ENCODE measurements around the gene FHIT. TPM values are rescaled to one million over a fixed set of nuclear protein-coding genes. Genes with fewer than 3 reads are reported as not detected.
"Not testable (repeated sequence)": the region's sequence is repeated elsewhere in the genome, so short reads cannot be mapped to it uniquely, and the experiment has no call there.

FHIT gene
- polyA plus RNA-seq, 3 donors, result 3.1 to 3.9 (median 3.3) TPM

DNA sequence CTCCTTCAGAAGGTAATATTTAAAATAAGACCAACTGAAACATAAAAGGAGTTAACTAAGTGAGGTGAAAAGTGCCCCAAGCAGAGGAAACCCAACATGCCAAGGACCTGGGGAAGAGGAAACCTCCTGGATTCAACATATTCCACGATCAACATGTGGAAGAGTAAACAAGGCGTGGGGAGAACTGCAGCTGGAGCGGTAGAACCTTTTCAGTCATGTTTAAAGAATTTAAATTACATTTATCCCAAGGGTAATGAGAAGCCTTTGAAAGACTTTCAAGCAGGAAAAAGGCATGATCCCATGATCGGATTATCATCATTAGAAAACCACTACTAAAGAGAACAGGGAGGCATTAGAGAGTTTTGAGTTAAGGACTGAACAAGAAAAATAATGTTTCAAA, 330.7 kb downstream of the FHIT start:
- 32 to 65% (median 51%) methylated on average over 4 of the region's 4 CpGs for WGBS, 3 donors
- H3K27ac ChIP-seq (ENCODE audit: low read depth, low read length), result no peak overlapping the region

DNA sequence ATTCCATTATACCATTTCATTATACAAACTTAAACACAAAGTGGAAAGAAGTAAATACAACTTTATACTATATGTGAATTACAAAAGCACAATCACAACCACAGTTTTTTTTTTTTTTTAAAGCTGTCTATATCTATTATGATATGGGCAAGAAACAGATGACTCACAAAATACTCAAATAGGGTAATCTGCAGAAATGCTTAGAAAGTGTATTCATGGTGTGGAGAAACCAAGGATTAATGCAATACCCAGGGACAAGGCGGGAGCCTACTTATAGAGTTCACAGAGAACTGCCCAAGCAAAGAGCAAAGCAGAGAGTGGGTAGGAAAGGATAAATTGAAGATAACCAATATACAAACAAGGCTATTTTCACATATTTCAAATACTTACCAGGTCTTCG, 332.0 kb downstream of the FHIT start:
- WGBS, 3 donors, result 84 to 97% (median 92%) methylated on average over 2 of the region's 2 CpGs

DNA sequence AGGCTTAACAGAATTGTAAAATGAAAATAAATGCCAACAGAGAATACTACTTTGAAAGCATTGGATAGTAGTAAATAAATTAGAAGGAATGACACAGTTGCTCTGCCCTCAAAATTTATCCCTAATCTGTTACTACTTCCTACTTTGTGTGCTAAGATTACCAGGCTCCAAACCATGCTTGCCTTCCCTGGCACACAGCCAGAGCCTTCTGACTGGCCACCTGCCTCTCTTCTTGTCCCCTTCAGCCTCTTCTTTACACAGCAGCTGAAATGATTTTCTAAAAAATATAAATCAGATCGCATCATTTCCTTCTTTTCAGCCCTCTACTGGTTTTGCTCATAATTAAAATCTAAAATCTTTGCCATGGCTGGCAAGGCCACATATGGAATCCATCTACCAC, 334.1 kb downstream of the FHIT start:
- WGBS, 3 donors, result 29 to 85% (median 60%) methylated on average over 1 of the region's 1 CpG

More for the DNA sequence above, 332.0 kb downstream of the FHIT start:
- H3K27ac ChIP-seq (ENCODE audit: low read depth, low read length), result no peak overlapping the region

DNA sequence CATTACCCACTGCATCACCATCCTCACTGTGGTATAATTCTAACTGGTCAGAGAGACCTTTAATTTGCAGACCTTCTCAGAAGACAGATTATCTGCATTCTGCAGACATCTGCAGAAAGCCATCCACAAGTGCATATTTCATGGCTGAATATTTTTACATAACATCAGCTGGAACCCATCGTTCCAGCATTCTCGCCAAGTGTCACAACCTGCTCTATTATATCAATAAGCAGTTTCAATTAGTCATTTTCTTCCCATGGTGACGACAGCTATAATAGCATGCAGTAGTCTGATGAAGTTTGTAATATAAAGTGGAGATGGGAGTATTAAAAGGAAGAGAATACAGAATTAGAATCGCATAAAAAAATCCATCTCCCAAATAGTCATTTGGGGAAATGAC, 334.7 kb downstream of the FHIT start:
- 59 to 74% (median 71%) methylated on average over 4 of the region's 4 CpGs for WGBS, 3 donors
- H3K27ac ChIP-seq (ENCODE audit: low read depth, low read length), result no peak overlapping the region

More for the DNA sequence above, 334.1 kb downstream of the FHIT start:
- no peak overlapping the region for H3K27ac ChIP-seq (ENCODE audit: low read depth, low read length)

DNA sequence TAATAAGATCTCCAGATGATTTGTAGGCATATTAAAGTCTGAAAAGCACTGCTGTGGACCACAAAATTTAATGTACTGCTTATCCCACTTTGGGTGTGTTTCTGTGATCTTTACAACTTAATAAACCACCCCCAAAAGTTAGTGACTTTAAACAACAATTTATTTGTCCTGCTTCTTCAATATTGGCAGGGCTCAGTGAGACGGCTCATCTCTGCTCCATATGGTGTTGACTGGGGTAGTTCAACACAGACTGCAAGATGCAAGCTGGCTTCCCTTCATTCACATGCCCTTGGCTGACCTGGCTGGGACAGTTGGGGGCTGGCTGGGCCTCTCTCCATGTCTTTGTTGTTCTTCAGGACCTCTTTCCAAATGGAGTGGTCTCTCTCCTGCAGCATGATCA, 337.8 kb downstream of the FHIT start:
- WGBS, 3 donors, result 96 to 98% (median 96%) methylated on average over 1 of the region's 1 CpG
- no peak overlapping the region for H3K27ac ChIP-seq (ENCODE audit: low read depth, low read length)

DNA sequence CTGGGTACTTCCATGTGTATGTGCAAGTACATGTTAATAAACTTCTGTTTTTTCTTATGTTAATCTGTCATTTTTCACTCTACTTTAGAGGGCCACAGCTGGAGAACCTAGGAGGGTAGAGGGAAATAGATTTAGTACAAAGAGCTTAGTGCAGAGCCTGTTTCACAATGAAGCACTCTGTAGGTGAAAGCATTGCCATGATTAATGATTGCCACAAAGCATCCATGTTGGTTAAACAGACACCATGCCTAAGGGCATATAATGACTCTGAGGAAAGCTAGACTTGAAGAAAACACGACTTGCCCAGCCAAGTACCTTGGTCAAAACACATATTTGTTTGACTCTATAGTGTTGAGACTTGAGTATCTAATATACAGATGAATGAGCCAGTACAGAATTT, 338.4 kb downstream of the FHIT start:
- H3K27ac ChIP-seq (ENCODE audit: low read depth, low read length), result no peak overlapping the region
- WGBS, 3 donors, result 64 to 69% (median 68%) methylated on average over 1 of the region's 1 CpG

DNA sequence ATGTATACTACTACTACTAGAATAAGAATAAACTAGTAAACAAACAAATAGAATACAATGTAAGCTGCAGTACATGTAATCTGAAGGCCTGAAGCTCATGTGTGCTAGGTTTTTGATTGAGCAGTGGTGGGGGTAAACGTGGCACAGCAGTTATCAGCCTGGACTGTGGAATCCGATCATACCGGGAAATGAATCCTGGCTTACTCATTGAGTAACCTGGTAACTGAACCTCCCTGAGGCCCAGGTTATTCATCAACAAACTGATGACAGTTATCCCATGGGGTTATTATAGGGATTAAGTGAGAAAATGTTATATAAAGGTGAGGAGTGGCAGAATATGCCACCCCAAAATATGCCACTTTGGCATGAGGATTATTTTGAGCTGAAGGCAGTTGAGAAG, 339.1 kb downstream of the FHIT start:
- no peak overlapping the region for H3K27ac ChIP-seq (ENCODE audit: low read depth, low read length)
- WGBS, 3 donors, result 90 to 97% (median 93%) methylated on average over 3 of the region's 3 CpGs

DNA sequence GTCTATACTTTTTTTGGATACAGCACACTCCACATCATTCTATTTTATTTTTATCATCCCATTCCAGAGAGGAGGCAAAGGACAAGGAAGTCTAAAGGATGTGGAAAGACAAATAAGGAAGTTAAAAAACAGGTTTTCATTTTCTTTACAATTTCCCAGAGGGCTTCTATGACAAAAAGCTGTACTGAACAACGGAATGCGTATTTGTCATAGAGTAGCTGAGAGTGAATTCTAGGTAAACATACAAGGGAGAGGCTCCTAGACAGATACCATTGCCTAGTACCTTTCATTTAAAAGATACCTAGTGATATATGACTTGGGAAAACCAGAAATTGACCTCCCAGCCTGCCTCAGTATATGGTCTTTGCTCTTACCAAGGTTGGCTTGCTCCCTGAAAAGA, 341.7 kb downstream of the FHIT start:
- 71 to 74% (median 74%) methylated on average over 2 of the region's 2 CpGs for WGBS, 3 donors

DNA sequence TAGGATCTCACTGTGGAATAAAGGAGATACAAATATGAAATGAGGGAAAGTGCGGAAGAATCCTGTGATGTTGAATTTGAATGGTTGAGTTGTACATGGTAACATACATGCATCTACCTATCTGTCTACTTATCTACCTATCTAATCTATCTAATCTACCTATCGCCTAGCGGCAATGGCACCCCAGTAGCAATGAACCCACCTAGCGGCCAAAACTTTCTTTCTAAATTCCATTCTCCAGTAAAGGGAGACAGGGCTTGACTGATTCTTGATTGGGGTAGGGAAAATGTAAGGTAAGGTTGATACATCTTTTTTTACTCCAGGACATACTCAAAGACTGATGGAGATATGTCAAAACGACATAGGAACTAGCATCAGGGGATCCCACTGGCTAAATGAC, 345.0 kb downstream of the FHIT start:
- H3K27ac ChIP-seq (ENCODE audit: low read depth, low read length), result no peak overlapping the region
- 90 to 93% (median 93%) methylated on average over 5 of the region's 5 CpGs for WGBS, 3 donors

More for the DNA sequence above, 341.7 kb downstream of the FHIT start:
- no peak overlapping the region for H3K27ac ChIP-seq (ENCODE audit: low read depth, low read length)

DNA sequence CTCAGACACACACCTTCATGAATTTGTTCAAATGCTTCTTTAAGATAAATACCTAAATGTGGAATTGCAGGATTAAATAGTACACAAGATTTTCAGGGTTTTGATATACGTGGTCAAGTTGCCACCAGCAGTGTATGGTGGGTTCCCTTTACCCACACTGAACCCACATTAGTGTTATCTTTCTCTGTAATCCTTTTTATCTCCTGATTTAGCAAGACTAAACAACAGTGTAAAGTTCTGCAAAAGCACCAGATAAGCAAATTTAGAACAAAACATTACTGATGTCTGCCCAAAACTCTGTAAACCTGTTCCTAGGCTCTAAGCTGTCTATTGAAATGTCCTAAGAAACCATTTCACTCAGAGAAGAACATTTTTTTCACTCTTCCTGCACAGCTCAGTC, 352.9 kb downstream of the FHIT start:
- H3K27ac ChIP-seq (ENCODE audit: low read depth, low read length), result no peak overlapping the region
- 49 to 75% (median 65%) methylated on average over 1 of the region's 1 CpG for WGBS, 3 donors

DNA sequence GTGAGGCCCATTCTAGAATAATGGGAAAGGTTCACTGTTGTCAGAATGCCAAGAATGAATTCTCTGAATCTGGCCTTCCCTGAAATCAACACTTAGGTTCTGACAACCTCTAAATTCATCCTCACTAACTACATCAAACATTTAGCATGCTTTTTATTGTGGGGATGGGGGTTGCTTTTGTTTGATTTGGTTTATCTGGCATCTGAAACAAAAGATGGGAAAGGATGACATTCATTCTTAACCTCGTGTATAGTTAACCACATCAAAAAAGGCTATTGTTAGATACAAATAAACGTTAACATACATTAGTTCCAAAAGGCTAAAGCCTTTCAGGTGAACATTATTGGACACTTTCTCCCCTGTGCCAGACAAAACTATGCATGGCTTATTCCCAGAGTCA, 357.3 kb downstream of the FHIT start:
- WGBS, 3 donors, result 66 to 71% (median 68%) methylated on average over 2 of the region's 2 CpGs
- H3K27ac ChIP-seq (ENCODE audit: low read depth, low read length), result no peak overlapping the region

DNA sequence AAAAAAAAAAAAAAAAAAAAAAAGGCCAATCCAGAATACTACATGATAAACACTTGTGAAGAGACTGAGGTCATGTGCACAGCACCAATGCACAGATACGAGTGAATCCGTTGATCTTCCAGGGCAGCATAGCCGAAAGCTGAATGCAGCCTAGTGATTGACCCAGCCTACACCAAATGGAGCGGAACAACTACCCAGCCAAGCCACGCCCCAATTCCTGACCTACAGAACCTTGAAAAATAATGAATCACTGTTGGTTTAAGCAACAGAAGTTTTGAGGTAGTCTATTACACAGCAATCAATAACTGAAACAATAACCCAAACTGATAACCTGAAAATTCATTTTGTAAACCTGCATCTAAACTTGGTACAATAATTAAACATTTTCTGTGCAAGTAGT, 361.0 kb downstream of the FHIT start:
- no peak overlapping the region for H3K27ac ChIP-seq (ENCODE audit: low read depth, low read length)
- 74 to 80% (median 77%) methylated on average over 5 of the region's 5 CpGs for whole genome bisulfite sequencing, 3 donors

DNA sequence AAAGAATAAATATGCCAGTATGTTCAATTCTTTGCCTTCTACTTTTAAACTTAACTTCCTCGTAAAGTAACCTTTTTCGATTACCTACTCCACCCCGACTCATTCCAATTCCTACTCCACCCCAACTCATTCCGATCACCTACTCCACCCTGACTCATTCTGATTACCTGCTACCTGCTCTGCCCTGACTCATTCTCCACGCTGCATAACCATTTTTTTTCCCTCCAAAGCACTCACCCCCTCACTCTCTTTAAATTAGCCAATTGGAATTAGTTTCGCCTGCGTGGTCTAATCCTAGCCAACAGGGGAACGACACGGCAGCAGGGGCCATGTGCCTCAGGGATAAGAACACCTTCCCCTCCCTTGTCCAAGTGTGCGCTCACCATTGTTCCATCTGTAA, 362.3 kb downstream of the FHIT start:
- 96 to 99% (median 96%) methylated on average over 10 of the region's 10 CpGs for WGBS, 3 donors
- not testable (repeated sequence) for H3K27ac ChIP-seq (ENCODE audit: low read depth, low read length)

DNA sequence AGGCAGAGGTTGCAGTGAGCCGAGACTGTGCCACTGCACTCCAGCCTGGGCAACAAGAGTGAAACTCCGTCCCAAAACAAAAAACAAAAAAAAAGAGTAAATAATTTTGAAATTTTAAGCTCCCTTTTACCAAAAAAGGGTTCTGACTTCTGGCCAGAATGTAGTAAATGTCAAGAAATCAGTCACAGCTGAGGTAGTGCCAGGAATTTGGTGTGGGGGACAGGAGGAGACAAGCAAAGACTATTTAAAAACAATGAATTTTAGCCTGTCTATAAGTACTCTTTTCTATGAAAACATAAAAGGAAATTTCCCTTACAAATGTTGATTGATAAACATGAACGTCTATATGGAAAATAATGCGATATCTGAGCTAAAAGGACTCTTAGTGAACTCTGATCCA, 363.7 kb downstream of the FHIT start:
- WGBS, 3 donors, result 92 to 94% (median 94%) methylated on average over 4 of the region's 4 CpGs

DNA sequence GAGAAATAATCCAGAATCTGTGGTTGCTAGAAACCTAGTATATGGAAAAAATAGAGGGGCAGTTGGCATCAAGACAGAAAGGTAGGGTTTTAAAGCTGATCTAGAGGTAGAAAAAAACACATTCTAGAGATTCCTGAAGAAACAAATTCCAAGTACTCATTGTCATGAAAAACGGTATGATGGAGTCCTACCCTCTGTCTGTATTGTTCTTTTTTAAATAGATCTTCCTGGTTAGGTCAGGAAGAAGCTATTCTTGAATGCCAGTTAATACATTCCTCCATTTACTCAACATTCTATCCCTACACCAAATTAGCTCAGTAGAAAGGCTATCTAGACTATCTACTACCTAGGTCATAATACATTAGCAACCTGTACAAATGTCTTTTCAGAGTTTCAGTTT, 364.7 kb downstream of the FHIT start:
- 56 to 84% (median 72%) methylated on average over 1 of the region's 1 CpG for WGBS, 3 donors
- no peak overlapping the region for H3K27ac ChIP-seq (ENCODE audit: low read depth, low read length)

More for the DNA sequence above, 363.7 kb downstream of the FHIT start:
- H3K27ac ChIP-seq (ENCODE audit: low read depth, low read length), result no peak overlapping the region

DNA sequence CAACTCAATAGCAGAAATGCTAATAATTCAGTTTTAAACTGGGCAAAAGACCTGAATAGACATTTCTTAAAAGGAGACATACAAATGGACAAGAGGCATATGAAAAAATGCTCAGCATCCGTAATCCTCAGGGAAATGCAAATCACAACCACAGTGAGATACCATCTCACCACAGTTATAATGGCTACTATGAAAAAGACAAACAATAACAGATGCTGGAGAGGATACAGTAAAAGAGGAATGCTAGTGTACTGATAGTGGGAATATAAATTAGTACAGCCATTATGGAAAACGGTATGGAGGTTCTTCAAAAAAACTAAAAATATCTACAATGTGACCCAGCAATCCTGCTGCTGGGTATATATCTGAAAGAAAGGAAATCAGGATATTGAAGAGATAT, 367.2 kb downstream of the FHIT start:
- H3K27ac ChIP-seq (ENCODE audit: low read depth, low read length), result no peak overlapping the region
- WGBS, 3 donors, result 65 to 67% (median 66%) methylated on average over 2 of the region's 2 CpGs

DNA sequence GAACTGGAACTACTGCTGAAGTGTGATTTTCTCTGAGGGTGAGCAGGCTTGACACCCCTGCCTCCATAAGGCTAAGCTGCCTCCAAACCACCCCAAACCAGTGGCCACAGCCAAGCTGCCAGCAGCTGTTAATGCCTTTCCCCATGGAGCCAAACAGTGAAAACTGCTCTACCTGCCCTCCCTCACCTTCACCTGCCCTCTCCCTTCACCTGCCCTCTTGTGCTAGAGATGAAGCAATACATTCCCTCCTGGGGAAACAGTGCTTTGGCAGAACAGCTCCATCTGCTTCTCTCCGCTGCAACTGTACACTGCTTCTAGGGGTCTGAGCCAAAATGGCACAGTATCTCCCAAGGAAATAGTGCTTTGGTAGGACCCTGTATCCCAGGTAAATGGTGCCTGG, 374.1 kb downstream of the FHIT start:
- WGBS, 3 donors, result 93 to 100% (median 96%) methylated on average over 1 of the region's 1 CpG
- no peak overlapping the region for H3K27ac ChIP-seq (ENCODE audit: low read depth, low read length)

DNA sequence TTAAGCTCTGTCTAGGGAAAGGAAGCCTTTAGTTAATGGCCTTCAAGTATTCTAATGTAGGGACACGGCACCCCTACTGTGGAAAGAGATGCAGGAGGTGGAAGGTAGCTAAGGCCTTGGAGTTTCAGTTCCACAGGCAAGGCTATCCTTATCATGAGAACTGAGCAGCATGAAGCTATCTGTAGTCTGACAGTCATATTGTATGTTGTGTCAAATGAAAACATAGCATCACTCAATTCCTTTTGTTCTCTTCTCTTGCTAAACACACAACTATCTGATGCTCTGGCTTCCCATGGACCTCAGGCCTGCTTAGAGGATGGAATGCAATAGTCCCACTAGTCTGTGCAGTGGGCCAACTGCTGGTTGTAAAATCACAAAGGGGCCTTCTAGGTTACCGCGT, 380.9 kb downstream of the FHIT start:
- 94 to 97% (median 96%) methylated on average over 3 of the region's 3 CpGs for WGBS, 3 donors
- no peak overlapping the region for H3K27ac ChIP-seq (ENCODE audit: low read depth, low read length)

DNA sequence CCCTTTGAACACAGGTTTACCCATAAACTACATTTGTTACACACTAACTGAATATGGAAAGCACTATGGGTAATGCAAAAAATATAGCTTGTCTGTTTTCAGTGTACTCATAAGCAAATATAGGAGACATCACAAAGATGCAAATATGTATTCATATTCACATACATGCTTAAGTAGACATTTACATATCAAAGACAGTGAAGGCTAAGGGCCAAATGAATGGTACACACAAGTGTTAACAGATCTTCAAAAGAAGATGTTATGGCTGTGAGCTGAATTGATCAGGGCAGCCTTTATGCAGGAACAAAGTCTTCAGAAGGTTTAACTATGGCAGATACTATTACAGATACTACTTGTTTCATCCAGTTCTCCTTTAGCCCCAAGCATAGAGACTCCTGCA, 384.1 kb downstream of the FHIT start:
- H3K27ac ChIP-seq (ENCODE audit: low read depth, low read length), result no peak overlapping the region

DNA sequence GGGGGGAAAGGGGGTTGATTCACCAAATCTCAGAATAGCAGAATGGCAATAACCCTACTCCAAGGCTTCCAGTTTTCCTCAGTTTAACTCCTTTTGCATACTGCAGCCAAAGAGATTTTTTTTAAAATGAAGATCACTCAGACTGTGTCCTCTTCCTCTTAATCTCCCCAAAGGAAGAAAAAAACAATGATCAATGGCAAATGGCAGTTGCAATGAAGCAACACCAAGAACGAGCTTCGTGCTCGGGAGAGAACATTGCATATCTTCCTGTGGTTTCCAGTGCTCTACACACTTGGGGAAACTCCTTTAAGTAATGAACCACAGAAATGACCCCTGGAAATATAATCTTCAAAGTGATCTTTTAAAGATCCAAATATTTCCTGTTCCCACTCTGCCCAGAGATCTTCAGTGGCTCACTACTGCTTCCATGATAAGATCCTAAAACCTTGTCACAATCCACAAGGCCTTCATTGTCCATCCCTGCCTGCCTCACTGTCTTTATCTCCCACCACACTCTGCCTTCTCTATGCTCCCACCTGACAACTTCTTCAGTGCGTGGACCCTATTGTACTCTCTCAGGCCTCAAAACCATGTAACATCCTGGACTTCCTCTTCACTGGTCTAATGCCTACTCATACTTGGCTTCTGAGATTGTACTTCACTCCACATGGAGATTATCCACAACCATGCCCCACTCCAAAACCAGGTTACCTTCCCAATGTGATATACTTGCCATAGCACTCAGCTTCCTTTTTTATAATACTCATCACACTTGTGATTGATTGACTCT, 394.8 kb downstream of the FHIT start:
- H3K27ac ChIP-seq (ENCODE audit: low read depth, low read length), result no peak overlapping the region
- WGBS, 3 donors, result 46 to 91% (median 59%) methylated on average over 4 of the region's 4 CpGs
